Activated CD8-positive, alpha-beta memory T cell treated with anti-CD3 and anti-CD28 coated beads, Interleukin-2, amount 10 ng/mL, durations not matched to agents 7 days and 5 days (primary cell): Measurements from ENCODE around the gene KMT5C. TPM values are rescaled to one million over a fixed set of nuclear protein-coding genes. Genes with fewer than 3 reads are reported as not detected.
A peak's percentile ranks its signal among the peaks of the same experiment; 100 is the strongest.

Experiments used
- ATAC-seq: fragments of 150-1000 bp; cut with Tn5 transposase; one replicate; pipeline ENCODE4 v1.10.0; 2021; ENCODE audit warnings: moderate library complexity
- CTCF ChIA-PET: fragments of 350-600 bp; sonication (Branson Sonifier 250); formaldehyde crosslinking; loops from one replicate; lab custom pipeline; 2021; ENCODE audit warnings: antibody characterized with exemption; lab: Charles Lee
- DNase-seq: peaks from one replicate; pipeline ENCODE4 v3.0.0-alpha.2; 2020
- H3K27ac Mint-ChIP-seq: one replicate; pipeline ENCODE4 v1.8.0; 2021; ENCODE audit warnings: mild to moderate bottlenecking, mixed read lengths
- H3K27me3 Mint-ChIP-seq: one replicate; pipeline ENCODE4 v1.8.0; 2021; ENCODE audit warnings: mixed read lengths
- H3K36me3 Mint-ChIP-seq: one replicate; pipeline ENCODE4 v1.8.0; 2021; ENCODE audit warnings: mild to moderate bottlenecking, mixed read lengths
- H3K4me1 Mint-ChIP-seq: one replicate; pipeline ENCODE4 v1.8.0; 2021; ENCODE audit warnings: mixed read lengths
- H3K4me3 Mint-ChIP-seq: one replicate; pipeline ENCODE4 v1.8.0; 2021; ENCODE audit warnings: mild to moderate bottlenecking, moderate library complexity, mixed read lengths
- H3K9me3 Mint-ChIP-seq: one replicate; pipeline ENCODE4 v1.8.0; 2022; ENCODE audit warnings: low read depth, mixed read lengths
- total RNA-seq, 2 experiments: library from RNA; stranded (reverse); gene quantifications; one replicate each; pipeline ENCODE4 v1.2.3, GENCODE V29; 2021

The KMT5C gene
- total RNA-seq, 2 experiments from 2014 or later, result 26.4 to 35.3 TPM

DNA sequence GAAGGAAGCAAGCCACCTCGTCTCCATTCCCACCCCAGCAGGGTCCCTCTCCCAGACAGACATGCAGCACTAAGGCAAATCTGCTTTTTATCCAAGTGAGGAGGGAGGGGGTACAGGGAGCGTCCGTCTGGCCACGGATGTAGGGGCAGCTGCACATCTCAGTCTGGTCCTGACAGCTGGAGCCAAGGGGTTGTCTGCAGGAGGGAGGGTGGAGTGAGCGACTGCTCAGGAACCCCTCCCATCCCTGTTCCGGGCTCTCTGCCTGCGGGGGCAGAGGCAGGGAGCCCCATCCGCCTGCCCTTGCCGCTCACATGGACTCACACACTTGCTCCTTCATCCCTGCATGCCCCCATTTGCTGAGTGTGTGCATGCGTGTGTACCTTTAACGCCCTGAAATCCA is 39.5 kb downstream of the KMT5C start:
- Mint-ChIP-seq H3K9me3 (no peaks in the 10 kb centered on the region), H3K27me3 (no peaks in the 10 kb centered on the region), H3K4me1 (peaks cover 22% of the 10 kb centered on the region), H3K36me3 (peaks cover 15% of the 10 kb centered on the region), H3K4me3 (no peak overlapping the region), H3K27ac (no peak overlapping the region)
- ATAC-seq (no peak), DNase-seq (no peak)
- CTCF ChIA-PET, result no interaction called here

GRCh38 chr19:55382013-55382412 is 42.3 kb downstream of the KMT5C start:
- Mint-ChIP-seq H3K9me3 (no peaks in the 10 kb centered on the region), H3K27me3 (no peaks in the 10 kb centered on the region), H3K36me3 (peaks cover 28% of the 10 kb centered on the region), H3K4me3 (peak overlapping the region; percentile 88), H3K27ac (no peak overlapping the region), H3K4me1 (peaks cover 31% of the 10 kb centered on the region)
- DNase-seq, result no peak
- CTCF ChIA-PET, result interaction anchor here (1.5 to 3.4 kb wide), 3 partner anchors 80 to 102 kb away, joined by 5 to 58 read pairs (median 26); partner anchors contain the start of gene HSPBP1
- no peak for ATAC-seq

DNA sequence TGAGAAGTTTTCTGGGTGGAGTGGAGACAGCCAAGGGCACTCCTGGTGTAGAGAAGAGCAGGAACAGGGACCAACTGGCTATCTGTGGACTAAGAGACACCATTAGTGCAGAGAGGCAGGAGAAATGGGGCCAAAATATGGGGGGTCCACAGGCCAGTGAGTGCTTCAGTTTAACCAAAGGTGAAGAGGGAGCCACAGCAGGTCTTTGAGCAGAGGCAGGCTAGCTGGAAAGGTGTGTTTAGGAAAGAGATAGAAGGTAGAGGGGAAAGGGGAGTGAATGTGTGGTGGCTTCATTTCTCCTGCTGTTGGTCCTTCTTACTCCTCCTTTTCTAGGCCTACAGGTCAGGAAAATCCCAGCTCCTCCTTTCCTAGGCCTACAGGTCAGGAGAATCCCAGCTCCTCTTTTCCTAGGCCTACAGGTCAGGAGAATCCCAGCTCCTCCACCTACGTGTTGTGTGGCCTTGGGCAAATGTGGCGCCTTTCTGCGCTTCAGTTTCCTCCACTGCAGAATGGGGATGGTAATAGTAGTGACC is 42.9 kb downstream of the KMT5C start:
- ATAC-seq (no peak), DNase-seq (no peak)
- CTCF ChIA-PET, result interaction anchor here (1.1 to 3.4 kb wide), 10 partner anchors 25 to 241 kb away, joined by 3 to 58 read pairs (median 15); partner anchors contain the start of genes COX6B2, HSPBP1, KMT5C and UBE2S
- peak overlapping the region; percentile 93 for H3K27ac Mint-ChIP-seq
- no peaks in the 10 kb centered on the region for H3K27me3 Mint-ChIP-seq
- H3K4me3 Mint-ChIP-seq, result peak overlapping the region; percentile 88
- peaks cover 34% of the 10 kb centered on the region for H3K36me3 Mint-ChIP-seq
- H3K9me3 Mint-ChIP-seq, result no peaks in the 10 kb centered on the region
- H3K4me1 Mint-ChIP-seq, result peaks cover 36% of the 10 kb centered on the region

DNA sequence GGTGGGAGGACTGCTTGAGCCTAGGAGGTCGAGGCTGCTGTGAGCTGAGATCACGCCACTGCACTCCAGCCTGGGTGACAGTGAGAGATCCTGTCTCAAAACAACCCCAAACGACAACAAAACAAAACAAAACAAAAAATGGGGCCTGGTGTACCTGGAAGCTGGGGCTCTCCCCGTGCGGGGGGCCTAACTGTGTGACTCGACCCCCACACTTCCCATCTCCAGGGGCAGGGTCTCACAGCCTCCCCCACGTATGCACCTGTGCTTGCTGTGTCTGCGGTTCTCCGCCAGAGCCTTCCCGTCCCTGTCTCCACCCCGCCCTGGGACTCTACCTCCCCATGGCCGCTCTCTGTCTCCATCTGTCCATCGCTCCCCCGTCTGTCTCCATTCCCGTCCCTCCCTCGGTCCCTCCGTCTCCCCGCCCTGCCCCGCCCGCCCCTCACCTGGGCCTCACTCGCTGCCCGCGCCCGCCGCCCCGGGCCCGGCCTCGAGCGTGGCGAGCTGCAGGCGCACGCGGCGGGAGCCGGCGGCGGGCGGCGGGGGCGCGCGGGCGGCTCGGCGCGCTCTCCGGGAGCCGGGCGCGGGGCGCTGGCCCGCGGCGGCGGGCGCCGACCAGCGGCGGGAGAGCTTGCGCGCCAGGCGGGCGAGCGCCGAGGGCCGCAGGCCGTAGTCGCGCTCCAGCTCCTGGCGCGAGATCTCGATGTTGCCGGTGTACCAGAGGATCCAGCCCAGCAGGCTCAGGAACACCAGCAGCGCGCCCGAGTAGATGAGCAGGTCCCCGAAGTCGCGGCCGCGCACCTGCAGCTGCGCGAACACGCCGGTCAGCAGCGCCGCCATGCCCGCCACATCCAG is 43.8 kb downstream of the KMT5C start:
- DNase-seq (peak; percentile 75), ATAC-seq (peak; percentile 9)
- CTCF ChIA-PET, result interaction anchor here (0.9 to 3.4 kb wide), 20 partner anchors 15 to 242 kb away, joined by 3 to 58 read pairs (median 5); partner anchors contain the start of genes COX6B2, HSPBP1, KMT5C and PPP6R1
- H3K27ac Mint-ChIP-seq, result peak overlapping the region; percentile 93
- no peaks in the 10 kb centered on the region for H3K9me3 Mint-ChIP-seq
- H3K4me1 Mint-ChIP-seq, result peaks cover 45% of the 10 kb centered on the region
- peak overlapping the region; percentile 88 for H3K4me3 Mint-ChIP-seq
- peaks cover 43% of the 10 kb centered on the region for H3K36me3 Mint-ChIP-seq
- H3K27me3 Mint-ChIP-seq, result no peaks in the 10 kb centered on the region

- peaks cover 49% of the 10 kb centered on the region for H3K36me3 Mint-ChIP-seq
- H3K9me3 Mint-ChIP-seq, result no peaks in the 10 kb centered on the region
- peak within 1 kb of the TSS; percentile 96 for H3K27ac Mint-ChIP-seq
- H3K27me3 Mint-ChIP-seq, result no peaks in the 10 kb centered on the region
- ATAC-seq (peak; percentile 5), DNase-seq (peak; percentile 61)
- peaks cover 51% of the 10 kb centered on the region for H3K4me1 Mint-ChIP-seq
- peak within 1 kb of the TSS; percentile 96 for H3K4me3 Mint-ChIP-seq
- CTCF ChIA-PET, result interaction anchor here (0.7 to 3.4 kb wide), 19 partner anchors 16 to 243 kb away, joined by 3 to 58 read pairs (median 5); partner anchors contain the start of genes COX6B2, KMT5C and PPP6R1
These were observed 44.6 kb downstream of the KMT5C start, which contains the start of gene TMEM238 for GRCh38 chr19:55384131-55384919. Gene TMEM238 (minus strand): TSS chr19:55384292. CDS start chr19:55384259, 33 bp downstream.

DNA sequence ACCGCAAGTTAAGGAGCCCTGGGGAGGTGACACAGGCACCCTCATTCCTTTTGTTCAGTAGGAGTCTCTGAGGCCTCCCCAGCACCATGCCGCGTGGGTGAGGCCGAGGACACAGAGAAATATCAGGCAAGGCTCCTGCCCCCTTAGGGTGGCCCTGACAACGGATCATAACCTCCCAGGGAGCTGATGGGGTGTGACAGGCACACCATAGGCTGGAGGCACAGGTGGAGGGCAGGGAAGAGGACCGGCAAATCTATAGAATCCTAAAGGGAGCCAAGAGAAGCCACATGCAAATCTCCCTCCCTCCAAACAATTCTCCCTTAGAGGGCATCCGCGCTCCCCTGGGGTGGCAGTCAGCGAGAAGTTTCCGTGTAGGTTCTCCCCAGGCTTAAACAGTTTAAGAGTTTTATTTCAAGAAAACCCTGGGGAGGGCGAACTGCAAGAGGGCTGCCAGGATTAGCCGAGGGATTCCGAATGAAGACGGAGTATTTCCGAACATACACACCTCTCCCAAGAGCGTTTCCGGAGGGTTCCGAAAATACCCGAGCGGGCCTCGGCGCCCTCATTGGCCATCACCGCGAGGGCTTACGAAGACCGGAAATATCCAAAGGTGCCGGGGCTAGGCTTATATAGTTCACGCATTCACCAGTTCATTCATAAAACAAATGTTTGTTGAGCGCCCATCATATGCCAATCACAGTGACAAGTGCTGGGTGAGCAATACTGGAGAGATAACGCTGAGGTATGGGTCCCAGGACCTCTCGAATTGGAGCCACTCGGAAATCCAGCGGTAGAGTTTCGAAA is 45.4 kb downstream of the KMT5C start:
- Mint-ChIP-seq H3K27me3 (no peaks in the 10 kb centered on the region), H3K4me1 (peaks cover 58% of the 10 kb centered on the region), H3K4me3 (peak overlapping the region; percentile 96), H3K27ac (peak overlapping the region; percentile 96), H3K36me3 (peaks cover 53% of the 10 kb centered on the region), H3K9me3 (no peaks in the 10 kb centered on the region)
- CTCF ChIA-PET, result interaction anchor here (1.1 to 3.4 kb wide), 10 partner anchors 33 to 244 kb away, joined by 3 to 58 read pairs (median 15); partner anchors contain the start of gene KMT5C
- DNase-seq (peak; percentile 99), ATAC-seq (peak; percentile 80)

DNA sequence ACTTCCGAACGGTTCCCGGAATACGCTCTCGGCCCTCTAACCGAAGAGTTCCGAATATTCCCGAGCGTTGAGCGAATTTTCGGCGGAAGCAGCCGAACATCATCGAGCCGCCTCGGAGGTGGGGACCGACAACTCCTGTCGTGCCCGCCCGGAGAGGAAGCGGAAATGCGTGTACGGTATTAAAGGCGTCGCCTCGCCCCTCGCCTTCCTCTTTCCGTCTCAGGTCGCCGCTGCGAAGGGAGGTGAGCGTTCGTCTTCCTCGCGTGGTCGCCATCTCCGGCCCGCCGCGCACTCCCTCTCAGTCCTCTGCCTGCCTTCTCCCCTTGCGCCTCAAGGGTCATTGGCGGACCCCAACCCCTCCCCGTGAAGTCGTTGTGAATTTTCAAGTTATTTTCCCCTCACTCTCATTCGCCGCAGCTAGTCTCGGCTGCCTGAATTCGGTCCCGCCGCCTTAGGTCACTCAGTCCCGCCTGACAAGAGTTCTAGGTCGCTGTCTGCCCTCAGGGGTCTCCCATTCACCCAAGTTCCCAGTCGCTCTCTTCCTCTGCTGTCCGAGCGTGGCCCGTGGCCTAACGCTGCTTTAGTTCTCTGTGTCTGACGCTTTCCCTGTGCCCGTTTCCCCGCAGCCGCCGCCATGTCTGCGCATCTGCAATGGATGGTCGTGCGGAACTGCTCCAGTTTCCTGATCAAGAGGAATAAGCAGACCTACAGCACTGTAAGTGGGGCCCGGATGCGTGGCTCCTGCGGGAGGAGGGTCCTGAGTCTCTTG is 46.2 kb downstream of the KMT5C start, which contains the start of gene RPL28:
RPL28 (plus strand) TSS at position 209 of the 769 bp plus-strand sequence; CDS start at position 635, 426 bp downstream.
- Mint-ChIP-seq H3K4me1 (peaks cover 61% of the 10 kb centered on the region), H3K27ac (peak within 1 kb of the TSS; percentile 96), H3K27me3 (no peaks in the 10 kb centered on the region), H3K36me3 (peaks cover 53% of the 10 kb centered on the region), H3K4me3 (peak within 1 kb of the TSS; percentile 96), H3K9me3 (no peaks in the 10 kb centered on the region)
- DNase-seq, result peak; percentile 99
- ATAC-seq, result peak; percentile 72
- CTCF ChIA-PET, result interaction anchor here (2.0 kb wide), 1 partner anchor 118 kb away, joined by 10 read pairs; no protein-coding TSS in a partner anchor

DNA sequence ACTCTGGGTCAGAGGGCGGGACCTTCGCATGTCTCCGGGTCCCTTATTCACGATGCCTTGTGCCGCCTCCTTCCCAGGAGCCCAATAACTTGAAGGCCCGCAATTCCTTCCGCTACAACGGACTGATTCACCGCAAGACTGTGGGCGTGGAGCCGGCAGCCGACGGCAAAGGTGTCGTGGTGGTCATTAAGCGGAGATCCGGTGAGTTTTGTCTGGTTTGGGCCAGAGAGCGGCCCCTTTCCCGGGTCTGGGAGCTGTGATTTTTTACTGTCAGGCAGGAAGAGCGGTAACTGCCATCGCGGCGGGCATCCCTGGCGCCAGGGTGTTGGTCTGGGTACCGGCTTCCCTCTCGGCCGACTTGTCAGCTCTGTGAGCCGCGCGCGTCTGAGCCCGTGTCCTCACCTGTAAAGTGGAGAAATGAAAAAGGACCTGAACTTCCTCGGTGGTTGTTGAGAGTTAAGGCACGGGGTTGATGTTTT is 46.9 kb downstream of the KMT5C start:
- H3K9me3 Mint-ChIP-seq, result no peaks in the 10 kb centered on the region
- DNase-seq (no peak), ATAC-seq (no peak)
- H3K4me3 Mint-ChIP-seq, result peak overlapping the region; percentile 96
- peaks cover 53% of the 10 kb centered on the region for H3K36me3 Mint-ChIP-seq
- peak overlapping the region; percentile 96 for H3K27ac Mint-ChIP-seq
- H3K27me3 Mint-ChIP-seq, result no peaks in the 10 kb centered on the region
- peaks cover 59% of the 10 kb centered on the region for H3K4me1 Mint-ChIP-seq
- CTCF ChIA-PET, result interaction anchor here (2.0 kb wide), 2 partner anchors 48 to 118 kb away, joined by 5 to 10 read pairs; partner anchors contain the start of gene KMT5C

- no peak for DNase-seq
- CTCF ChIA-PET, result interaction anchor here (1.0 to 2.0 kb wide), 7 partner anchors 16 to 222 kb away, joined by 3 to 10 read pairs (median 5); partner anchors contain the start of genes DNAAF3 and KMT5C
- peaks cover 45% of the 10 kb centered on the region for H3K4me1 Mint-ChIP-seq
- peak overlapping the region; percentile 96 for H3K4me3 Mint-ChIP-seq
- no peaks in the 10 kb centered on the region for H3K9me3 Mint-ChIP-seq
- ATAC-seq, result no peak
- peaks cover 43% of the 10 kb centered on the region for H3K36me3 Mint-ChIP-seq
- H3K27me3 Mint-ChIP-seq, result no peaks in the 10 kb centered on the region
- H3K27ac Mint-ChIP-seq, result peak overlapping the region; percentile 96
These were observed 48.2 kb downstream of the KMT5C start for GRCh38 chr19:55387736-55388497.

DNA sequence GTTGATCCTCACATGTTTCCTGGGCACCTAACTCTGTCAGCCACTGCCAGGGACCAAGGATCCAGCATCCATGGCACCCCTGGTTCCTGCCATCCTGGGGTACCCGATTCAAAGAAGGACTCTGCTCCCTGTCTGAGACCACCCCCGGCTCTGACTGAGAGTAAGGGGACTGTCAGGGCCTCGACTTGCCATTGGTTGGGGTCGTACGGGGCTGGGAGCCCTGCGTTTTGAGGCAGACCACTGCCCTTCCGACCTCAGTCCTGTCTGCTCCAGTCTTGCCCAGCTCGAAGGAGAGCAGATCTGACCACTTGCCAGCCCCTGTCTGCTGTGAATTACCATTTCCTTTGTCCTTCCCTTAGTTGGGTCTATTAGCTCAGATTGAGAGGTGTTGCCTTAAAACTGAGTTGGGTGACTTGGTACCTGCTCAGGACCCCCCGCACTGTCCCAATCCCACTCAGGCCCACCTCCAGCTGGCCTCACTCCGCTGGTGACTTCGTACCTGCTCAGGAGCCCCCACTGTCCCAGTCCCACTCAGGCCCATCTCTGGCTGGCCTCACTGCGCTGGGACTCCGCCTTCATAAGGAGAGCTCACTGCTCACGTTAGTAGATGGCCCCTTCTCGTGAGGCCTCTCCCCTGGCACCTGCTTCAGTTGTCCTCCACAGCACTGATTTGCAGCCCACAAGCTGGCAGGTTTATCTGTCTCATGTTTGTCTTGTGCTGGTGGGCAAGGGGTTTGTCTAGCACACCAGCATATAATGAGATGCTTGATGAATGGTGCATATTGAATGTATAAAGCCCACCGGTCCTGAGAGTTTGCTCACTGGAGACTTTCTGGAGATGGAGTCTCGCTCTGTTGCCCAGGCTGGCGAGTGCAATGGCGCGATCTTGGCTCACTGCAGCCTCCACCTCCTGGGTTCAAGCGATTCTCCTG is 50.0 kb downstream of the KMT5C start:
- Mint-ChIP-seq H3K9me3 (no peaks in the 10 kb centered on the region), H3K27ac (no peak overlapping the region), H3K4me1 (peaks cover 36% of the 10 kb centered on the region), H3K4me3 (peak overlapping the region; percentile 15), H3K27me3 (no peaks in the 10 kb centered on the region), H3K36me3 (peaks cover 43% of the 10 kb centered on the region)
- CTCF ChIA-PET, result interaction anchor here (1.0 to 2.2 kb wide), 6 partner anchors 28 to 224 kb away, joined by 3 to 4 read pairs (median 4); partner anchors contain the start of gene DNAAF3
- no peak for DNase-seq
- no peak for ATAC-seq
